ENCODE measurements around the gene MBD3. TPM values are rescaled to one million over a fixed set of nuclear protein-coding genes. Genes with fewer than 3 reads are reported as not detected.

The MBD3 gene
- total RNA-seq, 6 experiments from 2014 or later, result 75.6 to 104 (median 85.7) TPM

- no peak overlapping the region for H3K4me3 Mint-ChIP-seq
- no peaks in the 10 kb centered on the region for H3K4me1 Mint-ChIP-seq (ENCODE audit: low read depth)
- no peak for DNase-seq
- H3K27me3 Mint-ChIP-seq (ENCODE audit: insufficient read depth), result no peaks in the 10 kb centered on the region
- peaks cover 5% of the 10 kb centered on the region; the same call in 1 of the 2 replicates for H3K36me3 Mint-ChIP-seq (ENCODE audit: low read depth)
- H3K9me3 Mint-ChIP-seq, result no peaks in the 10 kb centered on the region
- H3K27ac Mint-ChIP-seq, result no peak overlapping the region
- no peak for TF ChIP-seq CTCF (IDR thresholded peaks at IDR 0.05)
Measured at GRCh38 chr19:1629256-1629808, 36.7 kb upstream of the MBD3 start.

- H3K36me3 Mint-ChIP-seq (ENCODE audit: low read depth), result peaks cover 8% of the 10 kb centered on the region; the same call in 1 of the 2 replicates
- H3K27ac Mint-ChIP-seq, result no peak overlapping the region
- H3K4me1 Mint-ChIP-seq (ENCODE audit: low read depth), result no peaks in the 10 kb centered on the region
- H3K27me3 Mint-ChIP-seq (ENCODE audit: insufficient read depth), result no peaks in the 10 kb centered on the region
- H3K4me3 Mint-ChIP-seq, result no peak overlapping the region
- no peak for TF ChIP-seq CTCF (IDR thresholded peaks at IDR 0.05)
- no peak for DNase-seq
- no peaks in the 10 kb centered on the region for H3K9me3 Mint-ChIP-seq
Measured at GRCh38 chr19:1627194-1627593, 34.5 kb upstream of the MBD3 start.

GRCh38 chr19:1626417-1627010 is 33.8 kb upstream of the MBD3 start:
- H3K27ac Mint-ChIP-seq, result no peak overlapping the region
- H3K4me1 Mint-ChIP-seq (ENCODE audit: low read depth), result no peaks in the 10 kb centered on the region
- H3K27me3 Mint-ChIP-seq (ENCODE audit: insufficient read depth), result no peaks in the 10 kb centered on the region
- no peak for DNase-seq
- no peak overlapping the region for H3K4me3 Mint-ChIP-seq
- H3K9me3 Mint-ChIP-seq, result no peaks in the 10 kb centered on the region
- TF ChIP-seq CTCF (IDR thresholded peaks at IDR 0.05), result no peak
- peaks cover 8% of the 10 kb centered on the region; the same call in 1 of the 2 replicates for H3K36me3 Mint-ChIP-seq (ENCODE audit: low read depth)

- no peak overlapping the region for H3K4me3 Mint-ChIP-seq
Measured at GRCh38 chr19:1624458-1624857, 31.8 kb upstream of the MBD3 start.

GRCh38 chr19:1622541-1622940 is 29.9 kb upstream of the MBD3 start:
- Mint-ChIP-seq H3K36me3 (ENCODE audit: low read depth) (peaks cover 8% of the 10 kb centered on the region; the same call in 1 of the 2 replicates), H3K27ac (no peak overlapping the region)

More at GRCh38 chr19:1624458-1624857, 31.8 kb upstream of the MBD3 start:
- Mint-ChIP-seq H3K4me1 (ENCODE audit: low read depth) (no peaks in the 10 kb centered on the region), H3K36me3 (ENCODE audit: low read depth) (peaks cover 8% of the 10 kb centered on the region; the same call in 1 of the 2 replicates), H3K27me3 (ENCODE audit: insufficient read depth) (no peaks in the 10 kb centered on the region), H3K9me3 (no peaks in the 10 kb centered on the region), H3K27ac (no peak overlapping the region)
- peak; percentile 77 for TF ChIP-seq CTCF (IDR thresholded peaks at IDR 0.05)
- no peak for DNase-seq

More at GRCh38 chr19:1622541-1622940, 29.9 kb upstream of the MBD3 start:
- no peak for TF ChIP-seq CTCF (IDR thresholded peaks at IDR 0.05)
- no peak for DNase-seq
- H3K4me3 Mint-ChIP-seq, result no peak overlapping the region
- no peaks in the 10 kb centered on the region for H3K27me3 Mint-ChIP-seq (ENCODE audit: insufficient read depth)
- H3K9me3 Mint-ChIP-seq, result no peaks in the 10 kb centered on the region
- no peaks in the 10 kb centered on the region; the same call in 1 of the 2 replicates for H3K4me1 Mint-ChIP-seq (ENCODE audit: low read depth)
